OCI-LY3 (cell line): ENCODE data around the gene RSPH1.

Source experiments
- H2AFZ ChIP-seq: fragments of 200-600, 300-600 bp; shearing (Covaris generic); 2 replicates; pipeline ENCODE4 v1.6.0; 2014; ENCODE audit warnings: antibody characterized with exemption, low read depth, low read length
- H3K27ac ChIP-seq: fragments of 200-600, 300-600 bp; sonication (generic); 2 replicates; pipeline ENCODE4 v1.5.1; 2014; ENCODE audit warnings: mild to moderate bottlenecking, low read length, moderate library complexity, mixed read lengths
- H3K27me3 ChIP-seq: fragments of 200-600, 300-600 bp; sonication (generic); 2 replicates; pipeline ENCODE4 v1.6.1; 2014; ENCODE audit warnings: low read depth, low read length, mixed read lengths
- H3K36me3 ChIP-seq: fragments of 200-600, 300-600 bp; sonication (generic); replicated peaks from 2 replicates; pipeline ENCODE3; 2014; ENCODE audit warnings: low read depth, low read length, mixed read lengths
- H3K4me1 ChIP-seq: fragments of 300-600, 200-600 bp; sonication (generic); 2 replicates; pipeline ENCODE4 v1.6.1; 2014; ENCODE audit warnings: low read length, mixed read lengths
- H3K4me2 ChIP-seq: fragments of 200-600, 300-600 bp; sonication (generic); 2 replicates; pipeline ENCODE4 v1.6.1; 2014; ENCODE audit warnings: low read length, mixed read lengths
- H3K4me3 ChIP-seq: fragments of 300-600, 200-600 bp; sonication (generic); 2 replicates; pipeline ENCODE4 v1.5.1; 2014; ENCODE audit warnings: antibody characterized with exemption, mild to moderate bottlenecking, low read length, moderate library complexity
- H3K79me2 ChIP-seq: fragments of 300-600, 200-600 bp; shearing (Covaris generic); 2 replicates; pipeline ENCODE4 v1.6.1; 2014; ENCODE audit warnings: mild to moderate bottlenecking, low read length, mixed read lengths
- H3K9ac ChIP-seq: fragments of 300-600, 200-600 bp; shearing (Covaris generic); 2 replicates; pipeline ENCODE4 v1.6.0; 2014; ENCODE audit warnings: mild to moderate bottlenecking, low read length, moderate library complexity
- H3K9me3 ChIP-seq: fragments of 200-600, 300-600 bp; shearing (Covaris generic); 2 replicates; pipeline ENCODE4 v1.6.1; 2014; ENCODE audit warnings: low read length, mixed read lengths; ENCODE audit not compliant: insufficient read depth
- H4K20me1 ChIP-seq: fragments of 200-600, 300-600 bp; sonication (generic); 2 replicates; pipeline ENCODE4 v1.6.1; 2016; ENCODE audit warnings: low read length, mixed read lengths; ENCODE audit not compliant: insufficient read depth
- EZH2phosphoT487 ChIP-seq: fragments of 200-600 bp; shearing (Covaris generic); IDR thresholded peaks from 2 replicates; pipeline ENCODE4 v1.6.1; 2018; ENCODE audit warnings: antibody characterized with exemption, mixed run types, low read depth
- TF ChIP-seq, protein P1 (sequence below): fragments of 200-600, 300-600 bp; sonication (generic); IDR thresholded peaks from 2 replicates; pipeline ENCODE4 v1.5.1; 2014; ENCODE audit warnings: antibody characterized with exemption, low read length, low read depth

RSPH1 gene

DNA sequence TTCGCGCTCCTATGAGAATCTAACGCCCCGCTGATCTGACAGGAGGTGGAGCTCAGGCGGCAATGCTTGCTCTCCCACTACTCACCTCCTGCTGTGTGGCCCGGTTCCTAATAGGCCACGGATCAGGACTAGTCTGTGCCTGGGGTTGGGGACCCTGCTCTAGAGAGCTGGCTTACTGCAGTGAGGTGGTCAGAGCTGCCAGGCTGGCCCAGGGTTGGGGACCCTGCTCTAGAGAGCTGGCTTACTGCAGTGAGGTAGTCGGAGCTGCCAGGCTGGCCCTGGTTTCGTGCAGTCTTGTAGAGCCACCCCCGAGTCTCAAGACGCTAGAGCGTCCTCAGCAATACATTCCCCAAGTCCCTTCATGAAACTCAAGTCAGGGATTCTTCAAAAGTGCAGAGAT, 45.1 kb upstream of the RSPH1 start:
- H3K9ac ChIP-seq, result no peak overlapping the region
- H3K36me3 ChIP-seq, result peaks cover 5% of the 10 kb centered on the region
- H3K79me2 ChIP-seq, result no peaks in the 10 kb centered on the region
- no peaks in the 10 kb centered on the region for H3K27me3 ChIP-seq
- H4K20me1 ChIP-seq, result no peaks in the 10 kb centered on the region
- H3K4me2 ChIP-seq, result no peak overlapping the region
- H3K27ac ChIP-seq, result no peak overlapping the region
- no peaks in the 10 kb centered on the region for H3K9me3 ChIP-seq
- H3K4me1 ChIP-seq, result peaks cover 18% of the 10 kb centered on the region
- H2AFZ ChIP-seq, result no peak overlapping the region
- no peak overlapping the region for H3K4me3 ChIP-seq
- no peak for TF ChIP-seq EZH2phosphoT487
- TF ChIP-seq, protein P1, sequence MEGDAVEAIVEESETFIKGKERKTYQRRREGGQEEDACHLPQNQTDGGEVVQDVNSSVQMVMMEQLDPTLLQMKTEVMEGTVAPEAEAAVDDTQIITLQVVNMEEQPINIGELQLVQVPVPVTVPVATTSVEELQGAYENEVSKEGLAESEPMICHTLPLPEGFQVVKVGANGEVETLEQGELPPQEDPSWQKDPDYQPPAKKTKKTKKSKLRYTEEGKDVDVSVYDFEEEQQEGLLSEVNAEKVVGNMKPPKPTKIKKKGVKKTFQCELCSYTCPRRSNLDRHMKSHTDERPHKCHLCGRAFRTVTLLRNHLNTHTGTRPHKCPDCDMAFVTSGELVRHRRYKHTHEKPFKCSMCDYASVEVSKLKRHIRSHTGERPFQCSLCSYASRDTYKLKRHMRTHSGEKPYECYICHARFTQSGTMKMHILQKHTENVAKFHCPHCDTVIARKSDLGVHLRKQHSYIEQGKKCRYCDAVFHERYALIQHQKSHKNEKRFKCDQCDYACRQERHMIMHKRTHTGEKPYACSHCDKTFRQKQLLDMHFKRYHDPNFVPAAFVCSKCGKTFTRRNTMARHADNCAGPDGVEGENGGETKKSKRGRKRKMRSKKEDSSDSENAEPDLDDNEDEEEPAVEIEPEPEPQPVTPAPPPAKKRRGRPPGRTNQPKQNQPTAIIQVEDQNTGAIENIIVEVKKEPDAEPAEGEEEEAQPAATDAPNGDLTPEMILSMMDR, result no peak

DNA sequence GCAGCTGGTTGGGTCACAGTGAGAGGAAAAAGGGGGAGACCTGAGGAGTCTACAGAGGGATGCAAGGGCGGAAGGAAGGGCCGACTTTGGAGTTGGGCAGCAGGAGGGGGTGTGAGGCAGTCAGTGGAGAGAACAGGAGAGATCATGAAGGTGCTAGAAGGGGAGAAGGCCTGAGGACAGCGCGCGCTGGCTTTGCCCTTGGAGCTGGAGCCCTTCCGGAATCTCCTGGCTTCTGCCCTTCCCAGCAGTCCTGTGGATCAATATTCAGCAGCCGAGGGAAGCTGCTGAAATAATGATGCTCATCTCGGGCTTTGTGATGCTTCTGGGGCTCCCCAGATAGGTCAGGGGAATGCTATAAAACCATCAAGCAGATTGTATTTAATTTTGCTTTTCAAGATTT, 44.4 kb upstream of the RSPH1 start:
- Histone ChIP-seq H3K9me3 (no peaks in the 10 kb centered on the region), H3K36me3 (peaks cover under 1% of the 10 kb centered on the region), H3K79me2 (no peaks in the 10 kb centered on the region), H3K4me1 (peaks cover 24% of the 10 kb centered on the region), H4K20me1 (no peaks in the 10 kb centered on the region), H3K27me3 (no peaks in the 10 kb centered on the region), H3K4me2 (no peak overlapping the region), H3K27ac (no peak overlapping the region), H3K9ac (no peak overlapping the region), H2AFZ (no peak overlapping the region), H3K4me3 (no peak overlapping the region)
- TF ChIP-seq, protein P1, result no peak
- no peak for TF ChIP-seq EZH2phosphoT487

DNA sequence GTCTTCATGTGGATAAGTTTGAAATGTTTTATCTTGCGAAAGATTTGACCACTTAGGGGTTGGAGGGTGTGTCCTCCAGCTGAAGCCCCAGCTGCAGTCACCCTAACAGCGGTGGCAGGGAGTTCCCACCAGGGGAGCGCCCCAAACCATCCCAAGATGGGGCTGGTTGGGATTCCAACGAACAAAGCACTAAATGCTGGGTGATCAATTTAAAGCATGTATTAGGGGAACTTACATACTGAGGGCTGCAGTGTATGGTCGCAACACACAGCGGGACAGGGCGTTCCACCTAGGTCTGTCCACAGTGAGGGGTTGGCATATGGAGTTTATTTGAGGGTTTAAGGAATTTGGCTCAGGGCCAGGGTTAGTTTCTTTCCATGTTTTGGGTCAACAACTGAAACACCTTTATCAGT, 43.9 kb upstream of the RSPH1 start:
- no peak overlapping the region for H3K27ac ChIP-seq
- no peaks in the 10 kb centered on the region for H3K27me3 ChIP-seq
- H3K4me1 ChIP-seq, result peaks cover 27% of the 10 kb centered on the region
- no peak overlapping the region for H2AFZ ChIP-seq
- H3K4me2 ChIP-seq, result no peak overlapping the region
- H3K4me3 ChIP-seq, result no peak overlapping the region
- H3K79me2 ChIP-seq, result no peaks in the 10 kb centered on the region
- H4K20me1 ChIP-seq, result no peaks in the 10 kb centered on the region
- H3K9ac ChIP-seq, result no peak overlapping the region
- no peaks in the 10 kb centered on the region for H3K36me3 ChIP-seq
- TF ChIP-seq, protein P1, result no peak
- no peak for TF ChIP-seq EZH2phosphoT487
- H3K9me3 ChIP-seq, result no peaks in the 10 kb centered on the region

DNA sequence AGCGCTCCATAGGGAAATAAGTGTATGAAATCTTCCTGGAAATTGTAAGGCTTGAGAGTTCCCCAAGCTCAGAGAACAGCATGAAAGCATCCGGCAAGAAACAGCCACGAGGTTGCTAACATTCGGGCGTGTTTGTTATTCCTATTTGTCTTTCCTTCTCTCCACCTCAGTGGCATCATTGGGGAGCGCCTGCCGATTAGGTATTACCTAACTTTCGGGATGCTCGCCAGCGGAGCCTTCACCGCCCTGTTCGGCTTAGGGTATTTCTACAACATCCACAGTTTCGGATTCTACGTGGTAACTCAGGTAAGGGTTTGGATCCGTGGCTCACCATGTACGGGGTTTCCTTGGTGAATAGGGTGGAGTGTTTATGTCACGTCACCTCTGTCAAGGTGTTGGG, 43.3 kb upstream of the RSPH1 start:
- H3K4me1 ChIP-seq, result peaks cover 33% of the 10 kb centered on the region
- H3K4me2 ChIP-seq, result no peak overlapping the region
- no peaks in the 10 kb centered on the region for H4K20me1 ChIP-seq
- no peaks in the 10 kb centered on the region for H3K36me3 ChIP-seq
- no peak overlapping the region for H2AFZ ChIP-seq
- no peak overlapping the region for H3K27ac ChIP-seq
- no peaks in the 10 kb centered on the region for H3K9me3 ChIP-seq
- no peaks in the 10 kb centered on the region for H3K27me3 ChIP-seq
- H3K79me2 ChIP-seq, result no peaks in the 10 kb centered on the region
- H3K4me3 ChIP-seq, result no peak overlapping the region
- TF ChIP-seq EZH2phosphoT487, result no peak
- TF ChIP-seq, protein P1, result no peak
- H3K9ac ChIP-seq, result no peak overlapping the region
